ENCODE measurements around the gene NCOA3. TPM values are rescaled to one million over a fixed set of nuclear protein-coding genes. Genes with fewer than 3 reads are reported as not detected.
"Not testable (repeated sequence)": the region's sequence is repeated elsewhere in the genome, so short reads cannot be mapped to it uniquely, and the experiment has no call there.

Gene NCOA3
- total and polyA plus RNA-seq, 7 donors = 4.8 to 51.0 (median 22.8) TPM

DNA sequence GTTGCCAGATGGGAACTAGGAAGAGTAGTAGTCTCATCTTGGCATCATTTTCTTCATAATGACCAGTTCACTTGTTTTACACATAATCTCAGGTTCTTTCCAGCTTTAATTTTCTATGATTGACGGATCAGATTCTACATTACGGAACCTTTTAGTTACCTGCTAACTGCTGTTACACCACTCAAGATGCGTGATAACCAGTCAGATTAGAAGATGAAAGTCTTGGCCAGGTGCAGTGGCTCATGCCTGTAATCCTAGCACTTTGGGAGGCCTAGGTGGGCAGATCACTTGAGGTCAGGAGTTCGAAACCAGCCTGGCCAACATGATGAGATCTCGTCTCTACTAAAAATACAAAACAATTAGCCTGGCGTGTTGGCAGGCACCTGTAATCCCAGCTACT, 92.5 kb downstream of the NCOA3 start:
- Histone ChIP-seq H3K36me3 (no peaks in the 10 kb centered on the region), H3K27me3 (no peaks in the 10 kb centered on the region), H3K27ac (no peak overlapping the region), H3K9me3 (no peaks in the 10 kb centered on the region), H3K4me3 (no peak overlapping the region), H3K4me1 (peaks cover 0 to 4% (median 0%) of the 10 kb centered on the region in 4 donors)
- 97 to 99% methylated on average over 6 of the region's 6 CpGs for WGBS, 2 donors
- TF ChIP-seq POLR2A (IDR thresholded peaks at IDR 0.05) = no peak
- no peak for TF ChIP-seq EP300 (IDR thresholded peaks at IDR 0.05)
- TF ChIP-seq, protein P1, sequence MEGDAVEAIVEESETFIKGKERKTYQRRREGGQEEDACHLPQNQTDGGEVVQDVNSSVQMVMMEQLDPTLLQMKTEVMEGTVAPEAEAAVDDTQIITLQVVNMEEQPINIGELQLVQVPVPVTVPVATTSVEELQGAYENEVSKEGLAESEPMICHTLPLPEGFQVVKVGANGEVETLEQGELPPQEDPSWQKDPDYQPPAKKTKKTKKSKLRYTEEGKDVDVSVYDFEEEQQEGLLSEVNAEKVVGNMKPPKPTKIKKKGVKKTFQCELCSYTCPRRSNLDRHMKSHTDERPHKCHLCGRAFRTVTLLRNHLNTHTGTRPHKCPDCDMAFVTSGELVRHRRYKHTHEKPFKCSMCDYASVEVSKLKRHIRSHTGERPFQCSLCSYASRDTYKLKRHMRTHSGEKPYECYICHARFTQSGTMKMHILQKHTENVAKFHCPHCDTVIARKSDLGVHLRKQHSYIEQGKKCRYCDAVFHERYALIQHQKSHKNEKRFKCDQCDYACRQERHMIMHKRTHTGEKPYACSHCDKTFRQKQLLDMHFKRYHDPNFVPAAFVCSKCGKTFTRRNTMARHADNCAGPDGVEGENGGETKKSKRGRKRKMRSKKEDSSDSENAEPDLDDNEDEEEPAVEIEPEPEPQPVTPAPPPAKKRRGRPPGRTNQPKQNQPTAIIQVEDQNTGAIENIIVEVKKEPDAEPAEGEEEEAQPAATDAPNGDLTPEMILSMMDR (IDR thresholded peaks at IDR 0.05) = no peak
- TF ChIP-seq POLR2AphosphoS5 (IDR thresholded peaks at IDR 0.05) = no peak
- intact Hi-C loops (cut with DNase I) = no loop called here
- no peak for DNase-seq

DNA sequence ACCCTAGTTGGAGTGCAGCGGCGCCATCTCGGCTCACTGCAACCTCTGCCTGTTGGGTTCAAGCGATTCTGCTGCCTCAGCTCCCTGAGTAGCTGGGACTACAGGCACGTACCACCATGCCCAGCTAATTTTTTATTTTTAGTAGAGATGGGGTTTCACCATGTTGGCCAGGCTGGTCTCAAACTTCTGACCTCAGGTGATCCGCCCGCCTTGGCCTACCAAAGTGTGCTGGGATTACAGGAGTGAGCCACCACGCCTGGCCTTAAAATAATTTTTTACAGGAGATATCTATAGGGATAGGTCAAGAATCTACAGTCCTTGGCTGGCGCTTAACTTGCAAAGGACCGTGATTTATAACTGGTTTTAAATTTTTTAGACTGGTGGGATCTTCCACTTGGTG, 93.5 kb downstream of the NCOA3 start:
- H3K4me3 ChIP-seq; H3K4me1 ChIP-seq; H3K9me3 ChIP-seq; intact Hi-C loops (cut with DNase I); DNase-seq; H3K27ac ChIP-seq; H3K36me3 ChIP-seq; H3K27me3 ChIP-seq: not testable (repeated sequence)
- 89 to 98% methylated on average over 10 of the region's 10 CpGs for WGBS, 2 donors

DNA sequence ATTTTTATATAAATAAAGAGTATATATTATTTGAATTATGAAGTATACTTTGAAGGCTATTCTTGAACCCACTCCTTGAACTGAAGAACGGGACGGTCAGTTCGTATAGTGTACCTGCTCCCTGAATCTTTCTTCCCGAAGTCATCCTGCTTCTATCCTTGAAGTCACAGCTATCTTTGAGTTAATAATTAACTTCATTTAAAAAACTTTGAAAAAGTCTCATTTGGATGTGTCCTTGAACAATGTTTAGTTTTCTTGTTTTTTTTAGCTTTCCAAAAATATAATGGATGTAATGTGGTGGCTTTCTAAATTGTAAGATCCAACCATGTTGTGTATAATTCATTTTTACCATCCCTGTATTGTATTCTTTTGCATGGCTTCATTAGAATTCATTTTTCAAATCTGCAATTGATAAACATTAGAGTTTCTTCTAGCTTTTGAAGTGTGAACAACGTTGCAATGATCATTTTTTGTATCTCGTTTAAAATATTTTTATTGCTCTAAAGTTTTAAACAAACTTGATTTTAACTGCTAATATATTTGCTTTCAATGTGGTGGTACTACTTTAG, 94.4 kb downstream of the NCOA3 start:
- WGBS, 2 donors = 61 to 81% methylated on average over 6 of the region's 6 CpGs

DNA sequence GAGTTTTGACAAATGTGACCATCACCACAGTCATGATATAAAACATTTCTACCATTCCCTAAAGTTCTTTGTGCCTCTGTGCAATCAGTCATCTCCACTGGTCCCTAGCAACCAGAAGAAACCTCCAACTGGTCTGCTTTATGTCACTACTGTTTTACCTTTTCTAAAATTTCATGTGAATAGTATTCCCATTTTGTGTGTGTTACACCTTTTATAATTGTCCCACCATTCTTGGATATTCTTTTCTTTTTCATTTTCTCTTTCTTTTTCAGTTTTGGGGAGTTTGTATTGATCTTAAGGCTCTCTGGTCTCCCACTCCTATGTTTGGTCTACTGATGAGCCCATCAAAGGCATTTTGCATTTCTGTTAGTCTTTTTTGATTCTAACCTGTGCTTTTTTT, 95.4 kb downstream of the NCOA3 start:
- intact Hi-C loops (cut with DNase I) = no loop called here
- Histone ChIP-seq H3K4me1 (peaks cover 0 to 14% (median 5%) of the 10 kb centered on the region in 4 donors), H3K4me3 (no peak overlapping the region), H3K9me3 (no peaks in the 10 kb centered on the region), H3K27ac (no peak overlapping the region), H3K36me3 (no peaks in the 10 kb centered on the region), H3K27me3 (no peaks in the 10 kb centered on the region)
- TF ChIP-seq EP300 (IDR thresholded peaks at IDR 0.05) (no peak), POLR2AphosphoS5 (IDR thresholded peaks at IDR 0.05) (no peak), POLR2A (IDR thresholded peaks at IDR 0.05) (no peak)
- TF ChIP-seq, protein P1 (IDR thresholded peaks at IDR 0.05) = no peak
- no peak for DNase-seq

More for the DNA sequence above, 94.4 kb downstream of the NCOA3 start:
- Histone ChIP-seq H3K27me3 (no peaks in the 10 kb centered on the region), H3K9me3 (no peaks in the 10 kb centered on the region), H3K27ac (no peak overlapping the region), H3K36me3 (no peaks in the 10 kb centered on the region), H3K4me1 (peaks cover 0 to 8% (median 0%) of the 10 kb centered on the region in 4 donors), H3K4me3 (no peak overlapping the region)
- TF ChIP-seq, protein P1 (IDR thresholded peaks at IDR 0.05) = no peak
- TF ChIP-seq POLR2A (IDR thresholded peaks at IDR 0.05) = no peak
- no peak for TF ChIP-seq EP300 (IDR thresholded peaks at IDR 0.05)
- no peak for TF ChIP-seq POLR2AphosphoS5 (IDR thresholded peaks at IDR 0.05)
- intact Hi-C loops (cut with DNase I) = no loop called here
- DNase-seq = no peak

DNA sequence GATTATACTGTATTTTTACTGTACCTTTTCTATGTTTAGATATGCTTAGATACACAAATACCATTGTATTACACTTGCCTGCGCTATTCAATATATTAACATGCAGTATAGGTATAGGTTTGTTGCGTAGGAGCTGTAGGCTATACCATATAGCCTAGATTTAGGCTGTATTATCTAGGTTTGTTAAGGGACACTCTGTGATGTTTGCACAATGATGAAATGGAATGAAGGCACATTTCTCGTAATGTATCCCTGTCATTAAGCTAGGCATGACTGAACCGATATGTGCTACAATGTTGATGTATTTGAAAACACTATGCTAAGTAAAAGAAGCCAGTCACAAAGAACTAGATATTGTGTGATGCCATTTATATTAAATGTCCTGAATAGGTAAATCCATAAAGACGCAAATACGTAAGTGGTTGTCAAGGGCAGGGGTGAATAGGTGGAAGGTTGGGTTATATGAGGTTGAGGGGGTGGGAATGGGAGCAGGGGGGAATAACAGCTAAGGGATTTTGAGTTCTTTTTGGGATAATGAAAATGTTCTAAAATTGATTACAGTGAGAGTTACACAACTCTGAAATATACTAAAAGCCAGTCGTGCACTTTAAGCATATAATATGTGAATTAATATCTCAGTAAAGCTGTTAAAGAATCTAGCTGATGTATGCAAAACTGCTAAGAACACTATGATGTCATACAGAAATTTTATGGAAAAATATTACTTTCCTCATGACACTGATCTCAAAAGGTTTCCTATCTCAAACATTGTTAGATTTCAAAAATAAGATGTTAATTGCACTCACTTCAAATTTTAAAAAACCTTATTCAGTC, 97.4 kb downstream of the NCOA3 start:
- intact Hi-C loops (cut with DNase I) = no loop called here
- H3K9me3 ChIP-seq = no peaks in the 10 kb centered on the region

More for the DNA sequence above, 97.4 kb downstream of the NCOA3 start:
- Histone ChIP-seq H3K27me3 (no peaks in the 10 kb centered on the region), H3K27ac (no peak overlapping the region), H3K4me1 (peaks cover 0 to 18% (median 9%) of the 10 kb centered on the region in 4 donors), H3K36me3 (no peaks in the 10 kb centered on the region), H3K4me3 (no peak overlapping the region)
- WGBS, 2 donors = 85 to 92% methylated on average over 7 of the region's 7 CpGs
- DNase-seq = no peak
- TF ChIP-seq POLR2AphosphoS5 (IDR thresholded peaks at IDR 0.05) (no peak), EP300 (IDR thresholded peaks at IDR 0.05) (no peak), POLR2A (IDR thresholded peaks at IDR 0.05) (no peak)
- TF ChIP-seq, protein P1 (IDR thresholded peaks at IDR 0.05) = no peak
